Measurements from ENCODE around the gene FAM222A.

DNA sequence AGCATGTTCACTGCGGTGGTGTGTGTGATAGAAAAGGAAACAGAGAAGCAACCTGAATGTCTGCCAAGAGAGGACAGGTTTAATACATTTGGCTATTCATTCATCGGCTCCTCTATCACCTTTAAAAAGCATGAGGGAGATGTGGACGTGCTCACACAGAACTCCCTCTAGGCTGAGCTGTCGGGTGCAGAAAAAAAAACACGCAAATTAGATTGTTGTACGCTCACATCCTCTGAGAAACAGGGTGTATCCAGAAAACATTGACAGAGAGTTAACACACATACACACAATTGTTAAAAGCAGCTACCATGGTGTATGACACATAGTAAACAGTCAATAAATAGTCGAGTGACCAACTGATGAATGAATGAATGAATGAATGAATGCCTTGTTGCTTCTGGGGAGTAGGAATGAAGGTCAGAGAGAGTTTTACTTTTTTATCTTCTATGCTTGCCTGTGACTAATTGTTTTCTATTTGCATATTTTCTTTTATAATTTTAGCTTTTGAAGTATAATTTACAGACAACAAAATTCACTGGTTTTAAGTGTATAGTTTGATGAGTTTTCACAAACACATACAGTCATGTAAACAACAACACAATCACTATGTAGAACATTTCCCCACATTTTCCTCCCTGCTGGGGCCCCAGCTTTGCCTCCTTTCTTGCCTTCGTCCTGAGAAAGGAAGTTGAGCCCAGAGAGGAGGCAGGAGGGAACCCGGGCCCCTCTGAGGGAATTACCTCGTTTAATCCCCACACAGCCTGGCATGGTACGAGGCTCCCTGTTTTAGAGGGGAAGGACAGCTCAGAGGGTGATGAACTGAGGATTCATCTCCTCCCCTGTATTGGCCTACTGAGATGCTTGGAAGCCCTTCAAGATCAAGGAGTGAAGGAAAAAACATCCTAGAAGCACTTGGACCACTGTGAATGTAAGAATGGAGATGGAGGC is 19.7 kb upstream of the FAM222A start:
- TF ChIP-seq, protein P1, sequence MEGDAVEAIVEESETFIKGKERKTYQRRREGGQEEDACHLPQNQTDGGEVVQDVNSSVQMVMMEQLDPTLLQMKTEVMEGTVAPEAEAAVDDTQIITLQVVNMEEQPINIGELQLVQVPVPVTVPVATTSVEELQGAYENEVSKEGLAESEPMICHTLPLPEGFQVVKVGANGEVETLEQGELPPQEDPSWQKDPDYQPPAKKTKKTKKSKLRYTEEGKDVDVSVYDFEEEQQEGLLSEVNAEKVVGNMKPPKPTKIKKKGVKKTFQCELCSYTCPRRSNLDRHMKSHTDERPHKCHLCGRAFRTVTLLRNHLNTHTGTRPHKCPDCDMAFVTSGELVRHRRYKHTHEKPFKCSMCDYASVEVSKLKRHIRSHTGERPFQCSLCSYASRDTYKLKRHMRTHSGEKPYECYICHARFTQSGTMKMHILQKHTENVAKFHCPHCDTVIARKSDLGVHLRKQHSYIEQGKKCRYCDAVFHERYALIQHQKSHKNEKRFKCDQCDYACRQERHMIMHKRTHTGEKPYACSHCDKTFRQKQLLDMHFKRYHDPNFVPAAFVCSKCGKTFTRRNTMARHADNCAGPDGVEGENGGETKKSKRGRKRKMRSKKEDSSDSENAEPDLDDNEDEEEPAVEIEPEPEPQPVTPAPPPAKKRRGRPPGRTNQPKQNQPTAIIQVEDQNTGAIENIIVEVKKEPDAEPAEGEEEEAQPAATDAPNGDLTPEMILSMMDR (IDR thresholded peaks at IDR 0.05), result no peak
- no peak for TF ChIP-seq POLR2A (IDR thresholded peaks at IDR 0.05)

Data from uterus (tissue), 2 donors.